SK-N-SH treated with all-trans-retinoic acid at 6 μM for 48 hours (cell line): ENCODE results near the gene MDFIC.

Experiments used
- ARNTL ChIP-seq: fragments of 450-650 bp; formaldehyde crosslinking; IDR thresholded peaks from 2 replicates; pipeline ENCODE4 v1.5.0; 2020; ENCODE audit warnings: low read depth, mild to moderate bottlenecking, moderate library complexity, borderline replicate concordance
- BACH2 ChIP-seq: fragments of 250-450 bp; sonication (Bioruptor Pico); IDR thresholded peaks from 2 replicates; pipeline ENCODE4 v1.9.0; 2021; ENCODE audit warnings: mild to moderate bottlenecking, borderline replicate concordance
- CSDC2 ChIP-seq: fragments of 250-450 bp; sonication (Bioruptor Pico); IDR thresholded peaks from 2 replicates; pipeline ENCODE4 v1.5.0; 2020; ENCODE audit warnings: mild to moderate bottlenecking, moderate library complexity
- CSRNP3 ChIP-seq: fragments of 250-450 bp; sonication (Bioruptor Pico); IDR thresholded peaks from 2 replicates; pipeline ENCODE4 v1.5.1; 2021; ENCODE audit warnings: mild to moderate bottlenecking, moderate library complexity
- ESRRG ChIP-seq: fragments of 250-450 bp; sonication (Bioruptor Pico); IDR thresholded peaks from 2 replicates; pipeline ENCODE4 v1.6.1; 2021; ENCODE audit warnings: mild to moderate bottlenecking
- GLIS3 ChIP-seq: fragments of 250-450 bp; sonication (Bioruptor Pico); IDR thresholded peaks from 2 replicates; pipeline ENCODE4 v1.5.0; 2020; ENCODE audit warnings: mild to moderate bottlenecking, moderate library complexity
- ISL1 ChIP-seq: fragments of 250-450 bp; sonication (Bioruptor Pico); IDR thresholded peaks from 2 replicates; pipeline ENCODE4 v2.1.2; 2022; ENCODE audit warnings: mild to moderate bottlenecking, moderate library complexity
- PATZ1 ChIP-seq: fragments of 250-450 bp; sonication (Bioruptor Pico); IDR thresholded peaks from 2 replicates; pipeline ENCODE4 v1.8.0; 2020; ENCODE audit warnings: mild to moderate bottlenecking, moderate library complexity, borderline replicate concordance
- PPARA ChIP-seq: fragments of 250-450 bp; sonication (Bioruptor Pico); IDR thresholded peaks from 2 replicates; pipeline ENCODE4 v1.5.0; 2020; ENCODE audit warnings: mild to moderate bottlenecking, borderline replicate concordance
- RARB ChIP-seq: fragments of 250-450 bp; sonication (Bioruptor Pico); IDR thresholded peaks from 2 replicates; pipeline ENCODE4 v1.8.0; 2021; ENCODE audit warnings: mild to moderate bottlenecking, moderate library complexity
- ZFP3 ChIP-seq: fragments of 250-450 bp; sonication (Bioruptor Pico); IDR thresholded peaks from 2 replicates; pipeline ENCODE4 v1.5.0; 2020; ENCODE audit warnings: mild to moderate bottlenecking, moderate library complexity
- ZFP30 ChIP-seq: fragments of 450-650 bp; formaldehyde crosslinking; IDR thresholded peaks from 2 replicates; pipeline ENCODE4 v1.5.0; 2022; ENCODE audit warnings: mild to moderate bottlenecking, moderate library complexity
- ZNF70 ChIP-seq: fragments of 450-650 bp; formaldehyde crosslinking; IDR thresholded peaks from 2 replicates; pipeline ENCODE4 v1.5.0; 2020; ENCODE audit warnings: mild to moderate bottlenecking, moderate library complexity

- TF ChIP-seq ZFP3: no peak
- TF ChIP-seq CSDC2 (CRISPR knock-in tag): no peak
- no peak for TF ChIP-seq ARNTL (CRISPR knock-in tag)
- no peak for TF ChIP-seq GLIS3 (CRISPR knock-in tag)
- TF ChIP-seq ZFP30: no peak
- TF ChIP-seq ESRRG: no peak
- no peak for TF ChIP-seq PPARA (CRISPR knock-in tag)
- no peak for TF ChIP-seq CSRNP3 (CRISPR knock-in tag)
- no peak for TF ChIP-seq PATZ1 (CRISPR knock-in tag)
- no peak for TF ChIP-seq RARB
- no peak for TF ChIP-seq ISL1 (CRISPR knock-in tag)
- no peak for TF ChIP-seq ZNF70 (CRISPR knock-in tag)
- no peak for TF ChIP-seq BACH2 (CRISPR knock-in tag)
Measured at GRCh38 chr7:114957444-114957843, 35.5 kb downstream of the MDFIC start.
